Ecto neural progenitor cell (in vitro differentiated cells): Measurements from ENCODE around the gene GRHPR.

ENCODE experiments used
- DNase-seq: peaks from one replicate; pipeline ENCODE4 v3.0.0-alpha.2; 2018; ENCODE audit warnings: low spot score

Gene GRHPR

DNA sequence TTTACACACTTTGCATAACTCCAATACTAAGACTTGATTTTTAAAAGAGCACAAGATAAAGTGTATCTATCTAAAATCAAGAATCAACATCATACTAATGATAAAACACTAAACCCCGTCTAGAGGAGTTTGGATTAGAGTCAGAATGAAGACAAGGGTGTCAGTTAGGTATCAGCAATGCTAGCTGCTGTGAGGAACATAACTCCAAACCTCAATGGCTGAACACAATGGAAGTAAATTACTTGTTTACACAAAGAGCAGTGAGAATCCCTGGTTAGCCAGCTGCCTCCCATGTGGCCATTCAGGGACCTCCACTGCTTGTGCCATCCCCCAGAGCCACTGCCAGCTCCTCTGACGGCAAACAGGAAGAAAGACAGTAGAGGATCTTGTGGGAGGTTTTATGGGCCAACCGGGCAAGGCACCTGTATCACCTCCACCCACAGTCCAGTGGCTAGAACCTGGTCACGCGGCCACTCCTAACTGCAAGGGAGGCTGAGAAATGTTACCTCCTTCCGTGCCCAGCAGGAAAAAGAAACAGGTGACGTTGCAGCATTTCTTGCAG lies 24.0 kb upstream of the GRHPR start:
- DNase-seq: no peak

DNA sequence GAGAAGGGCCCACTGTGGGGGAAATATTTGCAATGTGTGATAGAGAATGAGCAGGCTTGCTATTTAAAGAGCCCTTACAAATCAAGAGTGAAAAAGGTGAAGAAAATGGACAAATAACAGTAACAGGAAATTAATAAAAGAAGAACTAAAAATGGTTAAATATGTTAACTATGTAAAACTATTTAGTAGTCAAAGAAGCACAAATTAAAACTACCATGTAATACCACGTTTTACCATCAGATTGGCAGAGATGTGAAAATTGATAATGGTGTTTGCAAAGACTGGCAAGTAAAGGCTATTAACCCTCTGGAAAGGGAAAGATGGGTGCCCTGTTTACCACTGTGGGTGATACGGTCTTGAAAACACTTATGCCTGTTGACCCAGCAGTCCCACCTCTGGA lies 23.2 kb upstream of the GRHPR start:
- no peak for DNase-seq

DNA sequence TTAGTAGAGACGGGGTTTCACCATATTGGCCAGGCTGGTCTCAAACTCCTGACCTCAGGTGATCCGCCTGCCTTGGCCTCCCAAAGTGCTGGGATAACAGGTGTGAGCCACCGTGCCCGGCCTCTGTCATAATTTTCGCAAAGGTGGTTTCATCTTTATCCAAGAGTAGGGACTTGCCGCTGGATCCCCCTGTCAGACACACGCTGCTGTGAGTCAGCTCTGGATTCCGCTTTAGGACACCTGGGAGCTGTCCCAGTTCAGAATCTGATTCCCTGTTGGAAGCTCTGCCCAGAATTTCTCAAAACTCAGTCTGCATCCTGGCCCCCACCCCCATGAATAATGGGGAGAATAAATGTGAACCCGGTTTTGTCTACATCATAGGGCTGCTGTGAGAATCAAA lies 17.9 kb upstream of the GRHPR start:
- DNase-seq: no peak

DNA sequence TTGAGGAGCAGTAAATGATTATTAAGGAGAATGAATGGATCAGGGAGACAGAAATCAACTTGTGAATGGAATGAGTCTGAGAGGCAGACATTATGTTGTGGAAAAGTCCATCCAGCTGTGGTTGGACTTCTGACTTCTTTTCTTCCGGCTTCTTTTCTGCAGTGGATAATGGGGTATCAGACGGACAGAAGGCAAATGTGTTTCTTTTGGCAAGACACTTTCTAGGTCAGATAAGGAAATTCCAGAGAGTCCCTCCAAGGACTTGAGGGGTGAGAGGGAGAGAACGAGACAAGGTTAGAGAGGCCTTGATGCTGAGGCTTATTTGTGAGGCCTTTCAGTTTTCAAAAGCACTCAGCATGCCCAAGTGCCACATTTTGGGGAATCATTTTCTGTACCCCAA lies 17.1 kb upstream of the GRHPR start:
- no peak for DNase-seq

DNA sequence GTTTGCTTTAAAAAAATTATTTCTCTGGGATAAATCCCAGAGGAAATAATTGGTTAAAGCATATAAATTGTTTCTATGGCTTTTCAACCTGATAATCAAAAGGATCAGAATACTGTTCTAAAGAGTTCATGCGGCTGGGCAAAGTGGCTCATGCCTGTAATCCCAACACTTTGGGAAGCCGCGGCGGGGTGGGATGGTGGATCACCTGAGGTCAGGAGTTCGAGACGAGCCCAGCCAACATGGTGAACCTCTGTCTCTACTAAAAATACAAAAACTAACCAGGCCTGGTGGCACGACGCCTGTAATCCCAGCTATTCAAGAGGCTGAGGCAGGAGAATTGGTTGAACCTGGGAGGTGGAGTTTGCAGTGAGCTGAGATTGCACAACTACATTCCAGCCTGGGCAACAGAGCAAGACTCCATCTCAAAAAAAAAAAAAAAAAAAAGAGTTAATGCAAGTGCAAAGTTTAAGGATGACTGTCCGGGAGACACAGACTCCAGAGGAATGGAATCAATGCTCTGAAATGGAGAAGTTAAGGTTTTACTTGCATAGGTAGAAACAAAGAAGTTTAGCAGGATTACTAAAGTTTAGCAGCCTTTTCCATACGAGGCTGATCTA lies 16.6 kb upstream of the GRHPR start:
- no peak for DNase-seq

DNA sequence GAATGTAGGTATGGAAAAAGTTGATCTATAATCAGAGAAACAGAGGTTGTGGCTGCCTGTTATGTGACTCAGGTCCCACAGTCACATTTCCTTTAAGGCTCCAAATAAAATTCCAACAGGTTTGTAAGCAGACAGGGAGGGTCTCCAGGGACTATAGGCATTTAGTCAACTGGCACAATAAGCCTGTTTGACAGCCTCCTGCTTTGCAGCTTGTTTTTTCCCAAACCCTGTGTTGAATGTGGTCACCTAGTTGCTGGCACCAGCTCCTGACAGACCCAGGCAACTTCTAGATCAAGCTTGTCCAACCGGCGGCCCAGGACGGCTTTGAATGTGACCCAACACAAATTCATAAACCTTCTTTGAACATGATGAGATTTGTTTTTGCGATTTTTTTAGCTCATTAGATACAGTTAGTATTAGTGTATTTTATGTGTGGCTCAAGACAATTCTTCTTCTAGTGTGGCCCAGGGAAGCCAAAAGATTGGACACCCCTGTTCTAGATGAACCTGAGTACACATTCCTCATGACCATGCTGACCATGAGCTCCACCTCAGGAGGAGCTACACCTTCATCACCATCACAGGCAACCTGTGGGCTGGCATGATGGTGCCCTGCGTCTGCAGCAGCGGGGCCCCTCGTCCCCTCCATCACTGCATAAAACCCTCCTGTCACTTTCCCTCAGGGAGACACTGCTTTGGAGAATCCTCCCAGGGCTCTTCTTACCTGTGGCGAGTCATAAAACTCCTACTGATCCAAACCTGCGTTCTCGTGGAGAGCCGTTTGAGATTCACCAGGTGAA lies 15.7 kb upstream of the GRHPR start:
- no peak for DNase-seq

DNA sequence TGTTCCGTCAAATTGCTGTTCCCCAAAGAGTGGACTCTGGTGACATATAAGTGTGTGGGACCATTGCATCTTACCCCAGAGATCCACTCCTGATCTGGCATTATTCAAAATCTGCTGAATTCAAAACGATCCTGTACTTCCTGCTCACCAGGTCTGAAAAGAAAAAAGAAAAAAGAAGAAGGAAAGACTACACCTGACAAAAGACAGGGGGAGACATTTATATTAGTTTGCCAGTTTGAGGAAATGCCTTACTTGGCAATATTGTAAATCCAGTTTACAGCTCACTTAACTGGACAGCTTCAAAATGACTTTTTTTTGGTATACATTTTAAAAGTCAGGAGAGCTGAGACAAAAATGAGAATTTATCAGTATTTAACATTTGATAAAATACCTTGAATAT lies 15.0 kb upstream of the GRHPR start:
- no peak for DNase-seq

DNA sequence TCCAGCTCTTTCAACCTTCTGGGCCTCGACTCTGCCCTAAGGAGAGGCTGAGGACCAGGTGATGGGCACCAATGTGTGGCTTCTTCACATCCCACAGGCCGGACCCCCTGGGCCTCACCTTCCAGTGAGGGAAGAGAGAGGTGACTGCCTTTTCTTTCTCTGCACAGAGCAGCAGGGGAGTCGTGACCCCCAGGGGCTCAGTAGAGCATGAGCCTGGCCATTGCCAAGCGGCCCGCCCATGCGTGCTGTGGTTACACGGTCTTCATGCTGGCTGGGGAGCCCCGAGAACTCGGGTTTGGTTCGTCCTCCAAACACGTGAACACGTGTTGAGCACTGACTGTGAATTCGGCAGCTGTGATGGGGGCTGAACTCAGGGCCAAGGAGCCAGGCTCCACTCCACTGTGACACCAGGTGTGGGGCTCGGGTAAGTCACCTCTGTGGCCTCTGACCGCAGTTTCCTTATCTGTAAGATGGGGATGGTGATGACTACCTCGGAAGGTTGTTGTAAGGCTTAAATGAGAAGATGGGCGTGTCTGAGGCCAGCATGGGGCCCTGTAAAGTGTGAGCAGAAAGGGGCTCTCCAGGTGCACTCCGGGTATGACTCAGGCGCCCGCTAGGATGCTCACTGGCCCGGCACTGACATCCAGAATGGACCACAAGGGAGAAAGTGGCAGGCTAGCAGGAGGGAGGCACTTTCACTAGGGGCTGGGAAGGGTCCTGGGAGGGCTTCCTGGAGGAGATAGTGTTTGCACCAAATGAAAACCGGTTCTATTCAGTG lies 13.4 kb upstream of the GRHPR start:
- no peak for DNase-seq

DNA sequence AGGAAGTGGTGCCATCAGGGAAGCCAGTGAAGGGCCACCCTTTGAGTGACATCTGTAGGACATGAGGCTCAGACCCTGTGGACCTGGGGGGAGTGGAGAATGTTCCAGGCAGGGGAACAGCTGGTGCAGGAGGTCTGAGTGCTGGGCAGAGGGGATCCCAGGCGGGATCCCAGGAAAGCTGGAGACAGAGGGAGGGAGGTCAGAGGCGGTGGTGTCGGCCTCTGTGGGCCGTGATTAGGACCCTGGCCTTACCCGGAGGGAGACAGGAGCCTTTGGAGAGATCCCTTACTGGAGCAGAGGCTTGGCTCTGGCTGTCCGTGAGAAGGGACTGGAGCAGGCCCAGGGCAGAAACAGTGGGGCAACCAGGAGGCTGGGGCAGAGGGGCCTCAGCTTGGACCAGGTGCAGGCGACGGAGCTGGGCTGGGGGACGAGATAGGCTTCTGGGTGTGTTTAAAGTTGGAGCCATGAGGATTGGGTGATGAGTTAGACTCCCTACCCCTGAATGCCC lies 12.1 kb upstream of the GRHPR start:
- no peak for DNase-seq

DNA sequence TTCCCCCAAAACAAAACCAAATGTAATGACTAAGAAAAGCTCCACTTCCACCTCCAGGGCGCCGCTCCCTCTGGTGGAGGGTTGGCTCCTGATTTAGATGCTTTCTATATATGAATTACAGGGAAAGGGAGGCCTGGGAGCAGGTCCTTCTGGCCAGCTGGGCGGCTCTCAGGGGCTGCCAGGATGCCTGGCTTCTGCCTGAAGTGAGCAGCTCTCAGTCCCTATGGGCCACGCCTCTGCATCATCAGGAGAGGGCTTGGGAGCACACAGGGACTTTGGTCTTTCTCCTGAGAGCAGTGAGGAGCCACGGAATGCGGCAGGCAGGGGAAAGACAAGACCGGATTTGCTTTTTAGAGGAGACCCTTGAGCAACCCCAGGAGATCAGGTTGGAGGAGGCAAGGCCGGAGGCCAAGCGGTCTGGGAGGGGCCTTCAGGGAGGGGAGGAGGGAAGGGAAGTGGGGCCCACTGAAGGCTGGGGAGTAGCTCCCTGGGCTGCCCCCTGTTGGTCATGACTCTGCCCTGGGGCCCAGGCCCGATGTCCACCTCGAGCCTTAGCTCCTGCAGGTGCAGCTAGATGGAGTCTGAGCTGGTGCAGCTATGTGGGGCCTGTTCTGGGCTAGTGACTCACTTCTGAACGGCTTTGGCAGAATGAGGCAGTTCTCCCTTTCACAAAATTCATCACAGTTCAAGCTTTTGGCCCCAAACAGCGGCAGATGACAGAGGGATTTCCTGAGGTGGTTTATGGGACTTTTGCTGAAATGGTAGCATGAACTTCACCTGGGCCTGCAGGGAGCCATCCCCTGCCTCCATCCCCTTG lies 11.3 kb upstream of the GRHPR start:
- DNase-seq: no peak

DNA sequence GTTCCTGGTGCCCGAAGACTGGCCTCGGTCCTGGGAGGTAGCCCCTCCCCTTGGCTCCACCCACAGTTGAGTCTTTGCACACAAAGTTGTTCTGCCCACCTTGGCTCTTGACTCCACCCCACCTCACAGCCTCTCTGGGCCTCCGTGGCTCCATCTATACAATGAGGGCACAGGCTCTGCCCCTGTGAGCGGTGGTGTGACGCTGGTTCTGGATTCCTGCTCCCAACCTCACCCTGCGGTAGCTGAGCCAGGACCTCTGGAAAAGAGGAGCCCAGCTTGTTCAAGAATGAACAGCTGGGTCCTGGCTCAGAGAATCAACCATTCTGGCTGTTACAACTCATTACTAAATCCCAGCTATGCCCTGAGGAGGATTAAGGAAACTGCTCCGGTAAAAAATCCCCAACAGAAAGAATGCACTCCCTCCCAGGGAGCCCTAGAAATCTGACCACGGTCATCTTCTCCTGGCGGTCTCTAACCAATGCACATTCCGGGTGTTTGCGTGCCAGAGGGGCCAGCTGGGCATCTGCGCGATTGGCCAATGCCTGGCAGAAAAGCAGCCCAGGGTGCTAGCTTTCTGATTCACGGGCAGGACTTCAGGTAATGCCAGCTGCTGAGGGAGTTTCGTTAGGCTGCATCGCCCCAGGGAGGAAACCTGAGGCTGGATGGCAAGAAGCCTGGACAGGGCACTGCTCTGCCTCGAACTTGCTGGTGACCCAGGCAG lies 9.9 kb upstream of the GRHPR start:
- no peak for DNase-seq

DNA sequence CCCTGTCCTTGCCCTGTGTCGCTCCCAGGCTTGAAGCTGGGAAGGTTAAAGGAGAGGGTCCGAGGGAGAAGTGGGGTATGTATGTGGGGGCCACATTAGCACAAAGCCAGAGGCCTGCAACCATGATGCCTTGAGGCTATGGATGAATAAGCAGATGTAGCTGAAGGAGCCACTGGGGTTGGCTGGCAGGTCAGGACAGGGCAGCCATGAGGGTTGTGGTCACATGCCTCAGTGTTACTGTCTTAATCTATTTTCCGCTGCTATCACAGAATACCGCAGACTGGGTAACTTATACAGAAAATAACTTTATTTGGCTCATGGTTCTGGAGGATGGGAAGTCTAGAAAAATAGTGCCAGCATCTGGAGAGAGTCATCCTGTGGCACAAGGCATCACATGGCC lies 9.2 kb upstream of the GRHPR start:
- no peak for DNase-seq

DNA sequence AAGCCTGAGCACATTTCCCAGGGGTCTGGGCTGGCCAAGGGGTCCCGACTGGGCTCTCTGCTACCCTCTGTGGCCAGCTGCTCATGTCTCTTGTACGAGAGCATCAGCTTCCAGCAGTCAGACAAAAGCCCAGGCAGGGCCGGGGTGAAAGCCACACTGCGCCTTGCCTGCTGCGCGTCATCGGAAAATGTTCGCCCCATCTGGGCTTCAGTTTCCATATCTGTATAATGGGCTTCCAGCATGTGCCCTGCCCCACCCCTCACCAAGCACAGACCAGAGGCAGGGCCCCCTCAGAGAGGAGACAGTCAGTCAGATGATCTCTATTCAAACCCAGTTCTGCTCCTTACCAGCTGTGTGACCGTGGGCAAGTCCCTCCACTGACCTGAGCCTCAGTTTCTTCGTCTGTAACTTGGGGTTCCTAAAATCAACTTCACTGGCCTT lies 8.0 kb upstream of the GRHPR start:
- no peak for DNase-seq

DNA sequence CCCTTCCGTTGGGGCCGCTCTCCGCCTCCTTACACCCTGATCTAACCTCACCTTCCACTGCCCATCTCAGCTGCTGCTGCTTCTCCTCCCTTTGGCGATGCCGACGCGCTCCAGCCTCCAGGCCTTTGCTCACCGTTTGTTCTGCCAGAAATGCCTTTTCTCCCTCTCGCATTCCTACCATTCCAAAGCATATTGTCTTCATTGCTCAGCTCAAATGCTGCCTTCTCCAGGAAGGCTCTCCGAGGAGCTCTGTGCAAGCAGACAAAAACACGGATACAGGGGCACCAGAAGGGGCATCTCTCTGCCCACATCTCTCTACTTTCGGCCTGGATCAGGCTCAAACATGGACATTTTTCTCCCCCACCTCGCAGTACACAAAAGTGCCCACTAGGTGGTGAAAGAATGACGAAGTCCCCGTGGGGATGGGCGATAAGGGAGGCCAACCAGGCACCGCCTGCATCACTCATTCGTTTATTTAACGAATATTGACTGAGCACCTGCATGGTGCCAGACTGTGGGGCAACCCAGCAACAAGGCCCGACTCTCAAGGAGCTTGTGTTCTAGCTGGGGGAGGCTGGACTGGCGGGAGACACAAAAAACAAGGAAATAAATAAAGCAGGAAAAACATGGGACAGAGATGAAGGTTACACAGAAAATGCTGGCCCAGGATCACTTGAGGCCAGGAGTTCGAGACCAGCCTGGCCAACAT lies 7.3 kb upstream of the GRHPR start:
- peak; percentile 82 for DNase-seq

DNA sequence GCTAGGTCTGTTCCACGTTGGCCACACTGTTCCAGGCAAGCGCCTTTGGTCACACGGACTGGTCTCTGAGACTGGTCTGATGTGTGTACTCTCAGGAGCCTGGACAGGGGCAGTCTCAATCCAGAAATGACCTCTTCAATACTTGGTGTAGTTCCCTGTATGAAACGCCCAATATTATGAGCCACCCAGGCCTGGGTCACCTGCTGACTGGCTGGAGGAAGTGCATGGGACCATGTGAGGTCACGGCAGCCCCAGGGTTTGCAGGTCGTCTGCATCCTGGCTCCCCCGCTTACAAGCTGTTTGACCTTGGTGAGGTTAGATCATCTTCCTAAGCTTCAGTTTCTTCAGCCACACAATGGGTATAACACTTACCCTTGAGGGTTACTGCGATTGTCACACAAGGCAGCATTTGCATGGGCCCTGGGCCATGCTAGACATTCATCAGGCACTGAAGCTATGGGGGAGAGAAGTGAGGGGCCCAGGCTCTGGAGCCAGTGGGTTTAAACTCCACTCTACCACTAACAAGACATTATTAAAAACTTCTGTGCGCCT lies 5.2 kb upstream of the GRHPR start:
- DNase-seq: no peak

DNA sequence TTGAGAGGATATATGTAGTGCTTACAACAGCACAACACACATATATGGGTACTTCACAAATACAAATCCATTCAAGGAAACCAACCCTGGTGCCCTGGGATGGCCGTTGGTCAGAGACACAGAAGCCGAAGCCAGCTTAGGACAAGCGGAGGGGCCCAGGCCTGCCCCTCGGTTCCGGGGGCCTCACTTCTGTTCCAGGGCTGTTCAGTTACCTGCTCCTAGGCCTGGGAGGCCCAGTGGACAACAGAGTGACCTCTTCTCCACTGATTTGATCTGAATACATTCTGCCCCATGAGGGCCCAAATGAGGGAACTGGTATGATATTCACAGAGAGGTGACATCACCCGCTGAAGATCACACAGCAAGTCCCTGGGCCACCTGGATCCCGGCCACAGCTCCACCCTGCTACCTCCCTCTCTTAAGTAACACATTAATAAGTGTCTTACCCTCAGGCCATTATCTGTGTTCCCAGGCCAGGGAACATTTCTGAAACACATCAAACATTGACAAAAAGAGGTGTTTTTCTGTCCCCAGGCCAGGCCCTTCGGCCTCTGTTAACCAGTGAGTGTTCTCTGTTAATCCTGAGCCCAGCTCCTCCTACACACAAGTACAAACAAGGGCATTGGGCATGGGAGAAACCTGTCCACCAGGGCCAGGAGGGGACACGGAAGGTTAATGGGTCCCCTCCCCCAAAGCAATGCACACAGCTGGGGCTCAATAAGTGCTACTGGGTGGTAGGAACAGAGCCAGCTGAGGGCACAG lies 4.5 kb upstream of the GRHPR start:
- no peak for DNase-seq

DNA sequence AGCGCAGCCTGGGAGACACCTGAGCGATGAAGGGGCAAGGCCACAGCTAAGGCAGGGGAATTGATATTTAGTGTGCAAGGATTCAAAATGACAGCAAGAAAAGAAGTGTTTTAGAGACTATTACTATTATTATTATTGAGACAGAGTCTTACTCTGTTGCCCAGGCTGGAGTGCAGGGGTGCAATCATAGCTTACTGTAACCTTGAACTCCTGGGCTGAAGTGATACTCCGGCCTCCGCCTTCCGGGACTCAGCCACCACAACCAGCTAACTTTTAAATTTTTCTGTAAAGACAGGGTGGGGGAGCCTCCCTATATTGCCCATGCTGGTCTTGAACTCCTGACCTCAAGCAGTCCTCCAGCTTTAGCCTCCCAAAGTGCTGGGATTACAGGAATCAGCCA lies 3.3 kb upstream of the GRHPR start:
- no peak for DNase-seq

DNA sequence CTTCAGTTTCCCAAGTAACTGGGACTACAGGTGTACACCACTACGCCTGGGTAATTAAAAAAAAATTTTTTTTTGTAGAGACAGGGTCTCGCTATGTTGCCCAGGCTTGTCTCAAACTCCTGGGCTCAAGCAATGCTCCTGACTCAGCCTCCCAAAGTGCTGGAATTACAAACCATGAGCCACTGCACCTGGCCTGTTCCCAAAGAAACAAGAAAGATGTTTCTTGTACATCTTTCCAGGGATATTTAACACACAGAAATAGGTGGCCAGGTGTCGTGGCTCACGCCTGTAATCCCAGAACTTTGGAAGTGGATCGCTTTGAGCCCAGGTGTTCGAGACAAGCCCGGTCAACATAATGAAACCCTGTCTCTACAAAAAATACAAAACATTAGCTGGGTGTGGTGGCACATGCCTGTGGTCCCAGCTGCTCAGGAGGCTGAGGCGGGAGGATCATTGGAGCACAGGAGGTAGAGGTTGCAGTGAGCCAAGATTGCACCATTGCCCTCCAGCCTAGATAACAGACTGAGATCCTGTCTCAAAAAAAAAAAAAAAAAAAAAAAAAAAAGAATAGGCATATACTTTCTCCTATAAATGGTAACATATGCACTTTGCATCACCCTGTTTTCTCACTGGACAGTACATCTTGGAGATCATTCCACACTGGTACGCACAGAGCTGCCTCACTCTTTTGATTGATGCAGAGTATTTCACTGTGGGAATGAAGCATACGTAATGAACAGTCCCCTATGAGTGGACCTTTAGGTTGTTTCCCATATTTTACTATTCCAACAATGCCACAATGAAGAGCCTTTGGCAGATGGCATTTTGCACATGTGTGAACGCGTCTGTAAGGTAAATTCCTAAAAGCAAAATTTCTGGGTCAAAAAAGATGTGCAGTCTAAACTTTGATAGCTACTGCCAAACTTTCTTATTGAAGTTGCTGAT lies 2.0 kb upstream of the GRHPR start:
- no peak for DNase-seq
